Measurements from ENCODE around the gene CACNA1B.

Gene CACNA1B

GRCh38 chr9:137843355-137843754, 34.2 kb upstream of the CACNA1B start:
- H3K4me3 Mint-ChIP-seq: no peak overlapping the region
- no peak overlapping the region for H3K27ac Mint-ChIP-seq
- ATAC-seq (no peak), DNase-seq (no peak)
- H3K4me1 Mint-ChIP-seq: no peaks in the 10 kb centered on the region
- no peaks in the 10 kb centered on the region for H3K27me3 Mint-ChIP-seq
- H3K9me3 Mint-ChIP-seq: no peaks in the 10 kb centered on the region

GRCh38 chr9:137851516-137852267, 25.9 kb upstream of the CACNA1B start:
- H3K27ac Mint-ChIP-seq: peak overlapping the region in 1 of 2 donors; percentile 4
- DNase-seq: no peak
- no peak overlapping the region for H3K4me3 Mint-ChIP-seq
- ATAC-seq: no peak
- H3K4me1 Mint-ChIP-seq: no peaks in the 10 kb centered on the region
- no peaks in the 10 kb centered on the region for H3K27me3 Mint-ChIP-seq
- peaks cover 25 to 30% of the 10 kb centered on the region in 2 donors for H3K9me3 Mint-ChIP-seq

DNA sequence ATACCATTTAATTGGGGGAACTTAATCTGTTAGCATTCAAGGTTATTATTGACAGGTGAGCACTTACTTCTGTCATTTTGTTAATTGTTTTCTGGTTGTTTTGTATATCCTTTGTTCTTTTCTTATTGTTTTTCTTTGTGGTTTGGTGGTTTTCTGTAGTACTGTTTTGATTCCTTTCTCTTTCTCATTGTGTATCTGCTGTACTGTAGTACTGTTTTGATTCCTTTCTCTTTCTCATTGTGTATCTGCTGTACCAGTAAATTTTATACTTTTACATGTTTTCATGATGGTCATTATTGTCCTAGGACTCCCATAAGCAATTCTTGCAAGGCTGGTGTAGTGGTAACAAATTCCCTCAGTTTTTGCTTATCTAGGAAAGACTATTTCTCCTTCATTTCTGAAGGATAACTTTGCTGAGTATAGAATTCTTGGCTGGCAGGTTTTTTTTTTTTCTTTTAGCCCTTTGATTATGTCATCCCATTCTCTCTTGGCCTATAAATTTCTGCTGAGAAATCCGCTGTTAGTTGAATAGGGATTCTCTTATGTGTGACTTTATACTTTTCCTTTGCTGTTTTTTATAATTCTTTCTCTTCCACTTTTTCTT, 24.1 kb upstream of the CACNA1B start:
- Mint-ChIP-seq H3K9me3 (peaks cover 25 to 31% of the 10 kb centered on the region in 2 donors), H3K4me1 (no peaks in the 10 kb centered on the region), H3K4me3 (no peak overlapping the region), H3K27me3 (no peaks in the 10 kb centered on the region), H3K27ac (no peak overlapping the region)
- DNase-seq (no peak), ATAC-seq (no peak)

DNA sequence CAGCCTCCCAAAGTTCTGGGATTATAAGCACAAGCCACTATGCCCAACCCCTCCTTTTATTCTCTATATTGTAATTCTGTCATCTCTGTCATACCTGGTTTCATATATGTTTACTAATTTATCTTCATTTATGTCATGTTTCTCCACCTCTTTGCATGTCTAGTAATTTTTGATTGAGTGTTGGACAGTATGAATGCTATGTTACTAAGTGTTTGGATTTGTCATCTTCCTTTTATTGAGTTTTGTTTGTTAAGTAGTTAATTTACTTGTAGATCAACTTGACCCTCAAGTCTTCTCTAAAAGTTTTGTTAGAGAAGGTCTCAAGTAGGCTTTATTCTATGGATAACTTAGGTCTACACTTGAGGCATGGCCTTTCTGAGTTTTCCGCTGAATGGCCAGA, 17.2 kb upstream of the CACNA1B start:
- H3K4me1 Mint-ChIP-seq: no peaks in the 10 kb centered on the region
- no peaks in the 10 kb centered on the region for H3K27me3 Mint-ChIP-seq
- no peak overlapping the region for H3K27ac Mint-ChIP-seq
- no peak overlapping the region for H3K4me3 Mint-ChIP-seq
- DNase-seq: no peak
- peaks cover 27 to 39% of the 10 kb centered on the region in 2 donors for H3K9me3 Mint-ChIP-seq
- no peak for ATAC-seq

DNA sequence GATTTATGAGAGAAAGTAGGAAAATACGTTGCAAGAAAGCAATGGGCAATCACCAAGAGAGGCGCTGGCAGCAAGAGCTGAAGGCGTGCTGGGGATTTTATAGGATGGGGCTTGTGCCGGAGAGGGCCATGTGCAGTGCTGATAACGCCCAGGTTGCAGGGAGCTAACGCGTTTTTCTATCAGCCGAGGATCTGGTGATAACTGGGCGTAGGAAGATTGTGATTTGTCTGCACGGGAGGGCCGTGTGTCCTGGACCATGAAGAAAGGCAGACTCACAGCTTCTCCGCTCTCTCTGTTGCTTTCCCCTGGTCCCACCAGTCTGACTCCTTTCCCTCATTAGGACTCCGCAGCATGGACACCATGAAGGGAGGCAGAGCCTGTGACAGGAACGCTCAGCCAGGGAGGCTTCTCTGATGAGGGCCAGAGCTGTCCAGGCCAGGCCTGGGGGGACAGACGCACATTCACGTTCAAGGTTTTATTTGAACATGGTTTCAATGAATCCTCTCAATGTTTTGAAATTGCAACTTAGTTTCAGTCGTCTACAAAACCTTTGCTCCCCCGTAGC, 11.9 kb upstream of the CACNA1B start:
- H3K9me3 Mint-ChIP-seq: peaks cover 12 to 17% of the 10 kb centered on the region in 2 donors
- no peak overlapping the region for H3K27ac Mint-ChIP-seq
- ATAC-seq: no peak

GRCh38 chr9:137866226-137867141, 11.1 kb upstream of the CACNA1B start:
- no peaks in the 10 kb centered on the region for H3K4me1 Mint-ChIP-seq
- no peak overlapping the region for H3K27ac Mint-ChIP-seq
- H3K4me3 Mint-ChIP-seq: peak overlapping the region in 1 of 2 donors; percentile 29
- peaks cover 8 to 12% of the 10 kb centered on the region in 2 donors for H3K9me3 Mint-ChIP-seq
- peak in 1 of 2 donors; percentile 14 for DNase-seq
- peaks cover 25% of the 10 kb centered on the region for H3K27me3 Mint-ChIP-seq
- peak; percentile 72 for ATAC-seq

More for the DNA sequence above, 11.9 kb upstream of the CACNA1B start:
- H3K4me3 Mint-ChIP-seq: no peak overlapping the region
- no peaks in the 10 kb centered on the region for H3K4me1 Mint-ChIP-seq
- DNase-seq: no peak
- H3K27me3 Mint-ChIP-seq: peaks cover 23% of the 10 kb centered on the region

- H3K4me1 Mint-ChIP-seq: no peaks in the 10 kb centered on the region
- H3K27ac Mint-ChIP-seq: no peak overlapping the region
- no peaks in the 10 kb centered on the region for H3K9me3 Mint-ChIP-seq
- H3K4me3 Mint-ChIP-seq: no peak overlapping the region
- ATAC-seq (no peak), DNase-seq (no peak)
- H3K27me3 Mint-ChIP-seq: peaks cover 57% of the 10 kb centered on the region
Observed at GRCh38 chr9:137870432-137870831, 7.2 kb upstream of the CACNA1B start.

DNA sequence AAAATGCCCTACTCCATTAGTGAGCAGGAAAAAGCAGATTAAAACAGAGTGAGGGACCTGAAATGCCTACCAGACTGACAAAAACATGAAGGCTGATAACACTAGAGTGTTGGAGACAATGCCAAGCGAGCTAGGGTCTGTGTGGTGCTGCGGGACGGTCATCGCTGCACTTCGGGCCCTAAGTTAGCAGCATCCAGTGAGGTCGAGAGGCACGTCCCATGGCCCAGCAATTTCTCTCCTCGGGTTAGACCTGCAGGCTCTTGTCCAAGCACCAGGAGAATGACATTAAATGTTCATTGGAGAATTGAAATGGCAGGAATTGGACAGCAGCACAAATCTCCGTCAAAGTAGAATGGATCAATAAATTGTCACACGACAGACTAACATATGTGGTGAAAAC, 5.3 kb upstream of the CACNA1B start:
- no peak for ATAC-seq
- Mint-ChIP-seq H3K4me1 (no peaks in the 10 kb centered on the region), H3K27ac (no peak overlapping the region), H3K4me3 (no peak overlapping the region), H3K9me3 (no peaks in the 10 kb centered on the region), H3K27me3 (peaks cover 58% of the 10 kb centered on the region)
- no peak for DNase-seq

- no peaks in the 10 kb centered on the region for H3K4me1 Mint-ChIP-seq
- H3K4me3 Mint-ChIP-seq: no peak overlapping the region
- DNase-seq (no peak), ATAC-seq (no peak)
- H3K9me3 Mint-ChIP-seq: no peaks in the 10 kb centered on the region
- peaks cover 52% of the 10 kb centered on the region for H3K27me3 Mint-ChIP-seq
- H3K27ac Mint-ChIP-seq: no peak overlapping the region
Observed at GRCh38 chr9:137873408-137873807, 4.2 kb upstream of the CACNA1B start.

DNA sequence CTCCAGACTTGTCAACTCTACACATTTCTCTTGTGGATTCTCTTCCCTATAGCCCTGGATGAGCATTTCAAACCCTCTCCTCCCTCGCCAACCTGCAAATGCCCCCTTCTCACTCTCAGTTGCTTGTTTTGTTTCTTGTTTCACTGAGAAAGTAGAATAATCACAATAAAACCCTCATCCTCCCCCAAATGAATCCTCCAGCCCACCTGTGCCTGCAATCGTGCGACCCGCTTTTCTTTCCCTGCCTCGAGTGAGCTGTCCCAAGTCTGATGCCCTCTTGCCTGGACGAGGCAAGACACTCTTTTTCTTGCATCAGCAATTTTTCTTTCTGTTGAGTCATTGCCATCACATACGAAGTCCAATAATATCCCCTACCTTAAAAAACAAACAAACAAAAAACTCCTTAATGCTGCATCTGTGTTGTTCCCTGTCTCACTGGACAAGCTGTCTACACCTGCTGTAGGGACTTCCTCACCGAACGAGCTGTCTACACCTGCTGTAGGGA, 3.7 kb upstream of the CACNA1B start:
- no peak overlapping the region for H3K4me3 Mint-ChIP-seq
- no peaks in the 10 kb centered on the region for H3K4me1 Mint-ChIP-seq
- no peaks in the 10 kb centered on the region for H3K9me3 Mint-ChIP-seq
- H3K27me3 Mint-ChIP-seq: peaks cover 55% of the 10 kb centered on the region
- H3K27ac Mint-ChIP-seq: no peak overlapping the region
- no peak for ATAC-seq
- no peak for DNase-seq

- Mint-ChIP-seq H3K27ac (no peak overlapping the region), H3K4me1 (no peaks in the 10 kb centered on the region), H3K9me3 (no peaks in the 10 kb centered on the region), H3K4me3 (no peak overlapping the region), H3K27me3 (peaks cover 69% of the 10 kb centered on the region)
- no peak for ATAC-seq
- no peak for DNase-seq
Observed at GRCh38 chr9:137875354-137875753, 2.2 kb upstream of the CACNA1B start.

DNA sequence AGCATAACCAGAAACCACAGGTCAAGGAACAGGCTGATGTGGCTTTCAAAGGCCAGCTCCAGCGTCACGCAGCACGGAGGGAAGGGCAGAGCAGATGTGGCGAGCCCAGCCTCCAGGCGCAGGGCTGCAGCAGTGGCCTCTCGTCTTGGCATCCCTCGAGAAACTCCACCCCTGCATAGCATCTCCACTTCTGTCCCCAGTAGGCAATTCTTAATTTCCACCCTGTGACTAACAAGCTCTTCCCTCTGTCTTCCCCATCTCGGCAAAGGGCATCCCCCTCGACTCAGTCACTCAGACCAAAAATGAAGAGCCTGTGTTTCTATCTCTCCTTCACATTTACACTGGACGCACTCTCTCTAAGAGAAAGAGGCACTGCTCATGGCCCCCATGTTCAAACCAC, 1.7 kb upstream of the CACNA1B start:
- Mint-ChIP-seq H3K27ac (no peak overlapping the region), H3K27me3 (peaks cover 71% of the 10 kb centered on the region), H3K4me1 (no peaks in the 10 kb centered on the region), H3K9me3 (no peaks in the 10 kb centered on the region), H3K4me3 (no peak overlapping the region)
- no peak for ATAC-seq
- DNase-seq: no peak

DNA sequence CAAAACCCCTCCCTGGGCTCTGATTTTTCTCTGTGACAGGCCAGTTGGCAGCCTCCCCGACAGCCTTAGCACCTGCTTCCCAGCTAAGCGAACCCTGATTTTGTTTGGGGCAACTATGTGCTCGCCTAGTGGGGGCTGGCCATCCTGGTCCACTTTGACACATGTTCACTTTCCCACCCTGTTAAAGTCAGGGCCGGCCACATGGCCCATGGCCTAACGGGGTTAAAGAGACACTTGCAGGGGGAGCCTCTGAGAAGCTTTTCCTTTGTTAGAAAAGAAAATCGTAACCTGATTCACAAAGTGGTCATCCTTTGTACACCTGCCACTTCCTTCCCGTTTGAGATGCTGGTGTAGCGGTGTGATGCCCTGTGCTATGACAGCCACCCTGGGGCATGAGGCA, 1.3 kb upstream of the CACNA1B start:
- Mint-ChIP-seq H3K4me1 (no peaks in the 10 kb centered on the region), H3K27me3 (peaks cover 75% of the 10 kb centered on the region), H3K4me3 (peak overlapping the region; percentile 52 to 53), H3K27ac (no peak overlapping the region), H3K9me3 (no peaks in the 10 kb centered on the region)
- no peak for DNase-seq
- no peak for ATAC-seq

DNA sequence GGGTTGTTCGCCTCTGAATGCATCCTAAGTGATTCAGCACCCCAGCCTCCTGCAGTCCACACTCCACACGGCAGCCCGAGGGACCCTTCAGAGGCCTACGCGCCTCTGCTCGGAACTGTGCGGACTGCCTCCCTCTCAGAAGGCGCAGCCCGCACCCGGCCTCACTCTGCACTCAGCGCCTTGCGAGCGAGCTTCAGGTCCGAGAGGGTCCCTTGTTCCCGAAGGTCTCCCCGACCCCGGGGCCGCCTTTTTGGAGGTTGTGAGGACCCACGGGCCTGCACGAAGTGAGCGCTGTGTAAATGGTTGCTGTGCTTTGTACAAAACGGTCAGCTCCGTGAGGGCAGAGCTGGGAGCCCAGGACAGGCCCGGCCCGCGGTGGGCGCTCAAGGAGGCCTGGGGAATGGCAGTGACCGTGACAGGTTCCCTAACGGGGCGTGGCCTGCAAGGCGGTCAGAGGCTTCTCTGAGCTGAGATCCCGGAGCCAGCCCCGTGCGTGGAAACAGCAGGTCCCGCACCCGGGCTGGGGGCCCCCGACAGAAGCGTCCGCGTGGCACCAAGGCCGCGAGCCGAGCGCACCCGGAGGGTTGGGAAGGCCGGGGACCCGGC, 698 bp upstream of the CACNA1B start:
- Mint-ChIP-seq H3K4me1 (no peaks in the 10 kb centered on the region), H3K9me3 (no peaks in the 10 kb centered on the region), H3K4me3 (peak overlapping the region; percentile 27 to 53), H3K27ac (no peak overlapping the region), H3K27me3 (peaks cover 76% of the 10 kb centered on the region)
- DNase-seq (no peak), ATAC-seq (peak; percentile 8)

Measured in stimulated activated naive CD8-positive, alpha-beta T cell treated with anti-CD3 and anti-CD28 coated beads, Interleukin-15, amount 100 ng/mL, for 72 hours (primary cell).